ENCODE results near the gene GIMAP8. TPM values are rescaled to one million over a fixed set of nuclear protein-coding genes. Genes with fewer than 3 reads are reported as not detected.

GIMAP8 gene
- total RNA-seq, 2 donors from 2014 or later, result not detected

GRCh38 chr7:150441524-150441923 is 8.9 kb upstream of the GIMAP8 start:
- H3K9ac ChIP-seq (ENCODE audit: extremely low read depth, low read length, poor library complexity, severe bottlenecking), result no peak overlapping the region
- no peaks in the 10 kb centered on the region for H3K36me3 ChIP-seq (ENCODE audit: control insufficient read depth, insufficient read depth, low read length)
- H3K9me3 Mint-ChIP-seq, result peaks cover 4% of the 10 kb centered on the region
- H3K27ac Mint-ChIP-seq, result no peak overlapping the region
- H3K4me3 ChIP-seq (ENCODE audit: low read length), result no peak overlapping the region
- no peak for TF ChIP-seq CTCF (conservative IDR thresholded peaks at IDR 0.05)
- no peaks in the 10 kb centered on the region for H3K4me1 ChIP-seq (ENCODE audit: control insufficient read depth, insufficient read depth, low read length)
- no peak overlapping the region for H3K4me3 Mint-ChIP-seq
- no peaks in the 10 kb centered on the region for H3K36me3 Mint-ChIP-seq (ENCODE audit: low read depth)
- H3K4me1 Mint-ChIP-seq, result no peaks in the 10 kb centered on the region
- H3K27ac ChIP-seq (ENCODE audit: low read depth, low read length), result no peak overlapping the region
- peaks cover 6% of the 10 kb centered on the region for H3K27me3 ChIP-seq (ENCODE audit: control insufficient read depth, insufficient read depth, low read length, poor library complexity, severe bottlenecking)
- H3K9me3 ChIP-seq (ENCODE audit: control insufficient read depth, low read length), result no peaks in the 10 kb centered on the region
- DNase-seq, result no peak
- peaks cover 54% of the 10 kb centered on the region for H3K27me3 Mint-ChIP-seq (ENCODE audit: insufficient read depth)

GRCh38 chr7:150442811-150443210 is 7.6 kb upstream of the GIMAP8 start:
- Mint-ChIP-seq H3K36me3 (ENCODE audit: low read depth) (no peaks in the 10 kb centered on the region), H3K27ac (no peak overlapping the region), H3K4me1 (no peaks in the 10 kb centered on the region), H3K9me3 (peaks cover 4% of the 10 kb centered on the region), H3K27me3 (ENCODE audit: insufficient read depth) (peaks cover 62% of the 10 kb centered on the region), H3K4me3 (no peak overlapping the region)
- 95 to 96% methylated on average over 16 to 20 of the region's 20 CpGs for WGBS, 2 experiments (ENCODE audit: insufficient coverage in 1 of 2, insufficient read length in 1 of 2)
- Histone ChIP-seq H3K9ac (ENCODE audit: extremely low read depth, low read length, poor library complexity, severe bottlenecking) (no peak overlapping the region), H3K4me3 (ENCODE audit: low read length) (no peak overlapping the region), H3K27me3 (ENCODE audit: control insufficient read depth, insufficient read depth, low read length, poor library complexity, severe bottlenecking) (peaks cover 6% of the 10 kb centered on the region), H3K9me3 (ENCODE audit: control insufficient read depth, low read length) (no peaks in the 10 kb centered on the region), H3K36me3 (ENCODE audit: control insufficient read depth, insufficient read depth, low read length) (no peaks in the 10 kb centered on the region), H3K27ac (ENCODE audit: low read depth, low read length) (no peak overlapping the region), H3K4me1 (ENCODE audit: control insufficient read depth, insufficient read depth, low read length) (no peaks in the 10 kb centered on the region)
- TF ChIP-seq CTCF (conservative IDR thresholded peaks at IDR 0.05), result no peak
- no peak for DNase-seq

GRCh38 chr7:150443793-150444540 is 6.5 kb upstream of the GIMAP8 start:
- no peak for DNase-seq
- Mint-ChIP-seq H3K27me3 (ENCODE audit: insufficient read depth) (peaks cover 63% of the 10 kb centered on the region), H3K4me3 (no peak overlapping the region), H3K4me1 (no peaks in the 10 kb centered on the region), H3K9me3 (peaks cover 4% of the 10 kb centered on the region), H3K27ac (no peak overlapping the region), H3K36me3 (ENCODE audit: low read depth) (no peaks in the 10 kb centered on the region)
- TF ChIP-seq CTCF (conservative IDR thresholded peaks at IDR 0.05), result no peak
- Histone ChIP-seq H3K36me3 (ENCODE audit: control insufficient read depth, insufficient read depth, low read length) (no peaks in the 10 kb centered on the region), H3K4me3 (ENCODE audit: low read length) (no peak overlapping the region), H3K27ac (ENCODE audit: low read depth, low read length) (no peak overlapping the region), H3K9me3 (ENCODE audit: control insufficient read depth, low read length) (no peaks in the 10 kb centered on the region), H3K27me3 (ENCODE audit: control insufficient read depth, insufficient read depth, low read length, poor library complexity, severe bottlenecking) (peaks cover 13% of the 10 kb centered on the region), H3K9ac (ENCODE audit: extremely low read depth, low read length, poor library complexity, severe bottlenecking) (no peak overlapping the region), H3K4me1 (ENCODE audit: control insufficient read depth, insufficient read depth, low read length) (no peaks in the 10 kb centered on the region)
- WGBS, 2 experiments (ENCODE audit: insufficient coverage in 1 of 2, insufficient read length in 1 of 2), result 84 to 92% methylated on average over 8 to 18 of the region's 18 CpGs
